Thoracic aorta (tissue), 2 donors: ENCODE data around the gene MN1. TPM values are rescaled to one million over a fixed set of nuclear protein-coding genes. Genes with fewer than 3 reads are reported as not detected.

Experiments used
- ATAC-seq: fragments of 150-250 bp; one replicate; pipeline ENCODE4 v1.8.0; 2017; ENCODE audit warnings: low read depth; ENCODE audit not compliant: insufficient number of reproducible peaks, low FRiP score
- DNase-seq: peaks from one replicate; pipeline ENCODE4 v3.0.0-alpha.2; 2020; ENCODE audit warnings: low spot score
- H3K27ac ChIP-seq, 2 donors: fragments of 200-600 bp; sonication (generic); 1 replicate in 1 of 2; 2 replicates in 1 of 2; pipeline ENCODE4 v1.5.1; 2016; ENCODE audit warnings: mild to moderate bottlenecking in 2 of 2, moderate library complexity in 2 of 2
- H3K27me3 ChIP-seq: fragments of 200-600 bp; sonication (generic); replicated peaks from 2 replicates; pipeline ENCODE4 v1.6.0; 2016; ENCODE audit warnings: mild to moderate bottlenecking; ENCODE audit not compliant: insufficient read depth
- H3K36me3 ChIP-seq: fragments of 200-600 bp; sonication (generic); one replicate; pipeline ENCODE4 v1.5.1; 2016
- H3K4me1 ChIP-seq, 2 donors: fragments of 200-600 bp; sonication (generic); 1 replicate in 1 of 2; 2 replicates in 1 of 2; pipeline versions ENCODE4 v1.5.1 to v1.6.0; 2016; ENCODE audit warnings: low read depth in 2 of 2, mild to moderate bottlenecking in 1 of 2; ENCODE audit not compliant: control insufficient read depth in 1 of 2
- H3K4me3 ChIP-seq: fragments of 200-600 bp; sonication (generic); 2 replicates; pipeline ENCODE4 v1.5.1; 2016; ENCODE audit warnings: mild to moderate bottlenecking
- H3K9me3 ChIP-seq: fragments of 200-600 bp; sonication (generic); 2 replicates; pipeline ENCODE4 v1.5.1; 2016
- total RNA-seq, 2 donors: library from RNA; depleted of rRNA; stranded (reverse); fragments of >200 nt; gene quantifications; one replicate each; pipeline versions ENCODE4 v1.1.0 to v1.2.3, GENCODE V29; 2016
- TF ChIP-seq, protein P1 (sequence below): fragments of 200-600 bp; sonication (generic); IDR thresholded peaks from one replicate; pipeline ENCODE4 v1.5.1; 2019; ENCODE audit warnings: antibody characterized with exemption

MN1 gene
- total RNA-seq, result 10 to 100 TPM; 30.1 to 39.8 TPM

- peak within 1 kb of the TSS; percentile 78 to 95 for H3K27ac ChIP-seq
- H3K36me3 ChIP-seq, result no peaks in the 10 kb centered on the region
- no peaks in the 10 kb centered on the region for H3K27me3 ChIP-seq
- DNase-seq, result no peak
- peak within 1 kb of the TSS; percentile 84 for H3K4me3 ChIP-seq
- no peak for ATAC-seq
- no peaks in the 10 kb centered on the region for H3K9me3 ChIP-seq
- TF ChIP-seq, protein P1, sequence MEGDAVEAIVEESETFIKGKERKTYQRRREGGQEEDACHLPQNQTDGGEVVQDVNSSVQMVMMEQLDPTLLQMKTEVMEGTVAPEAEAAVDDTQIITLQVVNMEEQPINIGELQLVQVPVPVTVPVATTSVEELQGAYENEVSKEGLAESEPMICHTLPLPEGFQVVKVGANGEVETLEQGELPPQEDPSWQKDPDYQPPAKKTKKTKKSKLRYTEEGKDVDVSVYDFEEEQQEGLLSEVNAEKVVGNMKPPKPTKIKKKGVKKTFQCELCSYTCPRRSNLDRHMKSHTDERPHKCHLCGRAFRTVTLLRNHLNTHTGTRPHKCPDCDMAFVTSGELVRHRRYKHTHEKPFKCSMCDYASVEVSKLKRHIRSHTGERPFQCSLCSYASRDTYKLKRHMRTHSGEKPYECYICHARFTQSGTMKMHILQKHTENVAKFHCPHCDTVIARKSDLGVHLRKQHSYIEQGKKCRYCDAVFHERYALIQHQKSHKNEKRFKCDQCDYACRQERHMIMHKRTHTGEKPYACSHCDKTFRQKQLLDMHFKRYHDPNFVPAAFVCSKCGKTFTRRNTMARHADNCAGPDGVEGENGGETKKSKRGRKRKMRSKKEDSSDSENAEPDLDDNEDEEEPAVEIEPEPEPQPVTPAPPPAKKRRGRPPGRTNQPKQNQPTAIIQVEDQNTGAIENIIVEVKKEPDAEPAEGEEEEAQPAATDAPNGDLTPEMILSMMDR, result no peak
- H3K4me1 ChIP-seq, result peaks cover 7 to 41% of the 10 kb centered on the region in 2 donors
These were observed at the start of gene MN1 for GRCh38 chr22:27801616-27802345. MN1 (minus strand) TSS chr22:27801756; CDS start chr22:27800543, 1,213 bp downstream.

GRCh38 chr22:27850000-27850521 lies 48.5 kb upstream of the MN1 start:
- H3K4me1 ChIP-seq, result peaks cover 6 to 19% of the 10 kb centered on the region in 2 donors
- H3K4me3 ChIP-seq, result no peak overlapping the region
- peaks cover 22% of the 10 kb centered on the region for H3K36me3 ChIP-seq
- no peak for ATAC-seq
- H3K27ac ChIP-seq, result peak overlapping the region; percentile 19 to 48
- TF ChIP-seq, protein P1, result no peak
- no peak for DNase-seq
- no peaks in the 10 kb centered on the region for H3K9me3 ChIP-seq
- H3K27me3 ChIP-seq, result no peaks in the 10 kb centered on the region

DNA sequence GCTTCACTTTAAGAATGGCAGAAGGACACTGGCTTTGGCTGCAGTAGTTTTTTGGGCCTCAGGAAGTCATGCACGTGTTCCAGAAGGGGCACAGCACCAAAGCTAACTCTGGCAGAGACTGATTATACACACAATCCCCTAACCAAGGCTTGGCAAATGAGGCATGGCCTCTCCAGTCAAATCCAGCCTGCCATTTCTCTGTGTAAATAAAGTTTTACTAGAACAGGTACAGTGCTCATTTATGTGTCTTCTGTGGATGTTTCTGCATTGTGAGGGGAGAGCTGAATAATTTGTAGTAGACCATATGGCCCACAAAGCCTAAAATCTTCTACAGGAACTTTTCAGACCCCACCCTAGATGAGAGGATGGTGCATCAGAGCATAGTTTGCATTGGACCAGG lies 46.4 kb upstream of the MN1 start:
- Histone ChIP-seq H3K4me1 (peaks cover 6 to 16% of the 10 kb centered on the region in 2 donors), H3K36me3 (peaks cover 17% of the 10 kb centered on the region), H3K27me3 (no peaks in the 10 kb centered on the region), H3K4me3 (no peak overlapping the region), H3K27ac (no peak overlapping the region), H3K9me3 (no peaks in the 10 kb centered on the region)
- TF ChIP-seq, protein P1, result no peak
- no peak for DNase-seq
- ATAC-seq, result no peak

- DNase-seq (no peak), ATAC-seq (no peak)
- H3K36me3 ChIP-seq, result peaks cover 13% of the 10 kb centered on the region
- H3K27me3 ChIP-seq, result no peaks in the 10 kb centered on the region
- H3K4me1 ChIP-seq, result peaks cover 12 to 27% of the 10 kb centered on the region in 2 donors
- no peak overlapping the region for H3K27ac ChIP-seq
- no peak overlapping the region for H3K4me3 ChIP-seq
- TF ChIP-seq, protein P1, result no peak
- H3K9me3 ChIP-seq, result no peaks in the 10 kb centered on the region
These were observed 45.4 kb upstream of the MN1 start for GRCh38 chr22:27846910-27847309.

- Histone ChIP-seq H3K27ac (no peak overlapping the region), H3K4me1 (peaks cover 12 to 29% of the 10 kb centered on the region in 2 donors), H3K9me3 (no peaks in the 10 kb centered on the region), H3K36me3 (peaks cover 7% of the 10 kb centered on the region), H3K4me3 (no peak overlapping the region), H3K27me3 (no peaks in the 10 kb centered on the region)
- ATAC-seq (no peak), DNase-seq (no peak)
- TF ChIP-seq, protein P1, result no peak
These were observed 44.7 kb upstream of the MN1 start for GRCh38 chr22:27846248-27846757.
